Stimulated activated CD4-positive, alpha-beta T cell treated with anti-CD3 and anti-CD28 coated beads, Interleukin-4, amount 100 ng/mL, for 4 hours (primary cell): Measurements from ENCODE around the gene HTT.

Source experiments
- DNase-seq, 2 experiments: peaks; one replicate each; pipeline ENCODE4 v3.0.0-alpha.2; 2020

The HTT gene

GRCh38 chr4:3240936-3241522 is 166.5 kb downstream of the HTT start:
- no peak for DNase-seq

- DNase-seq, result no peak
Observed at GRCh38 chr4:3241898-3242524, 167.5 kb downstream of the HTT start.

- DNase-seq, result no peak
Observed at GRCh38 chr4:3243136-3243780, 168.8 kb downstream of the HTT start.

- no peak for DNase-seq
Observed at GRCh38 chr4:3244002-3244401, 169.5 kb downstream of the HTT start.

- DNase-seq, result no peak
Observed at GRCh38 chr4:3244747-3245146, 170.3 kb downstream of the HTT start.

GRCh38 chr4:3245676-3246075 is 171.2 kb downstream of the HTT start:
- DNase-seq, result no peak

GRCh38 chr4:3246458-3247398 is 172.2 kb downstream of the HTT start:
- DNase-seq, result no peak

- no peak for DNase-seq
Observed at GRCh38 chr4:3247399-3248177, 173.1 kb downstream of the HTT start.

GRCh38 chr4:3248178-3248480 is 173.6 kb downstream of the HTT start:
- DNase-seq, result no peak

- DNase-seq, result no peak
Observed at GRCh38 chr4:3248811-3249661, 174.6 kb downstream of the HTT start, which contains the start of gene MSANTD1. Gene MSANTD1 (plus strand): TSS chr4:3249159. CDS start chr4:3249223, 64 bp downstream.

GRCh38 chr4:3249711-3250437 is 175.4 kb downstream of the HTT start:
- DNase-seq, result no peak

GRCh38 chr4:3250438-3250955 is 176.0 kb downstream of the HTT start:
- DNase-seq, result no peak

- DNase-seq, result no peak
Observed at GRCh38 chr4:3250956-3251690, 176.6 kb downstream of the HTT start.

- no peak for DNase-seq
Observed at GRCh38 chr4:3251691-3252479, 177.4 kb downstream of the HTT start.

GRCh38 chr4:3252480-3252828 is 178.0 kb downstream of the HTT start:
- DNase-seq, result no peak

- DNase-seq, result no peak
Observed at GRCh38 chr4:3252831-3253641, 178.6 kb downstream of the HTT start.

GRCh38 chr4:3253808-3254207 is 179.3 kb downstream of the HTT start:
- DNase-seq, result no peak
